ENCODE data around the gene NKPD1. TPM values are rescaled to one million over a fixed set of nuclear protein-coding genes. Genes with fewer than 3 reads are reported as not detected.
A peak's percentile ranks its signal among the peaks of the same experiment; 100 is the strongest.

The NKPD1 gene
- total and polyA plus RNA-seq, 10 of the 15 experiments (the other 5 are each of a cell fraction or from before 2014, with no cell fraction given): 0.05 to 0.18 (median 0.06) TPM; not detected in 7

GRCh38 chr19:45137179-45137761, 23.5 kb downstream of the NKPD1 start (continued):
- TF ChIP-seq PRDM15 (CRISPR knock-in tag; IDR thresholded peaks at IDR 0.05) (no peak), MTA3 (IDR thresholded peaks at IDR 0.05; ENCODE audit: borderline replicate concordance, low read length) (no peak; the same call in 1 of the 2 replicates), EGR1 (IDR thresholded peaks at IDR 0.05; ENCODE audit: borderline replicate concordance in 1 of 2, low read depth in 2 of 2, low read length in 2 of 2) (no peak), EZH2 (IDR thresholded peaks at IDR 0.05; ENCODE audit: borderline replicate concordance, control insufficient read depth, low read depth, low read length) (no peak), TCF3 (IDR thresholded peaks at IDR 0.05; ENCODE audit: borderline replicate concordance, insufficient read depth, low read depth, low read length) (peak; percentile 46; the same call in 1 of the 2 replicates), TBL1XR1 (IDR thresholded peaks at IDR 0.05; ENCODE audit: low read depth, low read length) (peak; percentile 59; the same call in 1 of the 2 replicates), ZBTB4 (CRISPR knock-in tag; IDR thresholded peaks at IDR 0.05) (no peak), BMI1 (IDR thresholded peaks at IDR 0.05; ENCODE audit: borderline replicate concordance) (peak; percentile 44; the same call in 1 of the 2 replicates), SRF (IDR thresholded peaks at IDR 0.05; ENCODE audit: low read depth in 2 of 2, low read length in 2 of 2) (peak; percentile 63 to 98), POU2F2 (IDR thresholded peaks at IDR 0.05; ENCODE audit: borderline replicate concordance, low read depth, low read length) (peak; percentile 58; the same call in 2 of the 3 replicates), TAF1 (IDR thresholded peaks at IDR 0.05; ENCODE audit: borderline replicate concordance, low read depth, low read length) (no peak), RAD21 (IDR thresholded peaks at IDR 0.05; ENCODE audit: insufficient read depth, low read depth, low read length) (no peak), NFYB (IDR thresholded peaks at IDR 0.05; ENCODE audit: insufficient read depth, low read depth, low read length) (no peak), IRF4 (IDR thresholded peaks at IDR 0.05; ENCODE audit: low read depth, low read length) (peak; percentile 58; the same call in 1 of the 2 replicates), BCLAF1 (IDR thresholded peaks at IDR 0.05) (no peak), RELA (IDR thresholded peaks at IDR 0.05; ENCODE audit: borderline replicate concordance, partially characterized antibody) (no peak)
